Measurements from ENCODE around the gene COTL1. TPM values are rescaled to one million over a fixed set of nuclear protein-coding genes. Genes with fewer than 3 reads are reported as not detected.

COTL1 gene
- total and polyA plus RNA-seq, 2 of the 13 experiments (the other 11 are each of a cell fraction or from before 2014, with no cell fraction given) = 8.7 to 16.9 TPM

GRCh38 chr16:84648595-84649510 lies 31.0 kb upstream of the COTL1 start (continued):
- TF ChIP-seq HMGXB3 (CRISPR knock-in tag; IDR thresholded peaks at IDR 0.05; ENCODE audit: borderline replicate concordance) (no peak), BORCS8-MEF2B (CRISPR knock-in tag; IDR thresholded peaks at IDR 0.05) (peak; percentile 57; the same call in 1 of the 2 replicates), SNRNP70 (IDR thresholded peaks at IDR 0.05; ENCODE audit: low read depth, low read length) (no peak), TCF7 (IDR thresholded peaks at IDR 0.05; ENCODE audit: low read depth) (no peak), GPBP1L1 (CRISPR knock-in tag; IDR thresholded peaks at IDR 0.05) (no peak), ZKSCAN8 (CRISPR knock-in tag; IDR thresholded peaks at IDR 0.05; ENCODE audit: borderline replicate concordance) (no peak), POLR2AphosphoS2 (IDR thresholded peaks at IDR 0.05; ENCODE audit: low read depth, low read length) (no peak), ZNF253 (CRISPR knock-in tag; IDR thresholded peaks at IDR 0.05; ENCODE audit: borderline replicate concordance) (peak; percentile 40; the same call in 1 of the 2 replicates), SYNCRIP (IDR thresholded peaks at IDR 0.05; ENCODE audit: insufficient read depth, low read depth, low read length) (no peak), ZNF143 (CRISPR knock-in tag; IDR thresholded peaks at IDR 0.05) (no peak), PHF21A (CRISPR knock-in tag; IDR thresholded peaks at IDR 0.05) (no peak), ZNF740 (CRISPR knock-in tag; IDR thresholded peaks at IDR 0.05) (0 out of 2 replicates have a peak, but pooled peaks have one; percentile 25), ZBED4 (CRISPR knock-in tag; IDR thresholded peaks at IDR 0.05; ENCODE audit: borderline replicate concordance) (no peak), ZBTB38 (CRISPR knock-in tag; IDR thresholded peaks at IDR 0.05) (peak; percentile 50; the same call in 1 of the 2 replicates), MXD3 (CRISPR knock-in tag; IDR thresholded peaks at IDR 0.05) (peak; percentile 58; the same call in 1 of the 2 replicates), REXO4 (CRISPR knock-in tag; IDR thresholded peaks at IDR 0.05; ENCODE audit: borderline replicate concordance) (no peak), RAD51 (IDR thresholded peaks at IDR 0.05; ENCODE audit: borderline replicate concordance) (no peak)
